Gastrocnemius medialis (tissue), 4 donors: ENCODE data around the gene SLC11A1. TPM values are rescaled to one million over a fixed set of nuclear protein-coding genes. Genes with fewer than 3 reads are reported as not detected.

Experiments
- ATAC-seq, 2 donors: fragments of 150-250 bp; one replicate each; pipeline ENCODE4 v1.9.1; 2016
- DNase-seq, 2 donors: peaks; one replicate each; pipeline ENCODE4 v3.0.0-alpha.2; 2019
- H3K27ac ChIP-seq, 4 donors: fragments of 200-600 bp; sonication (generic); 1 replicate in 1 of 4; 2 replicates in 3 of 4; pipeline ENCODE4 v1.5.1; 2016 to 2018; ENCODE audit warnings: mild to moderate bottlenecking in 2 of 4, moderate library complexity in 1 of 4
- H3K27me3 ChIP-seq, 3 donors: fragments of 200-600 bp; sonication (generic) in 2 of 3; 1 replicate in 1 of 3; 2 replicates in 2 of 3; pipeline versions ENCODE4 v1.5.1 to v1.6.0; 2016 to 2019; ENCODE audit warnings: mild to moderate bottlenecking in 1 of 3, moderate library complexity in 1 of 3
- H3K36me3 ChIP-seq, 2 donors: fragments of 200-600 bp; sonication (generic) in 1 of 2; one replicate each; pipeline ENCODE4 v1.5.1; 2017 to 2018
- H3K4me1 ChIP-seq, 2 donors: fragments of 200-600 bp; sonication (generic) in 1 of 2; one replicate each; pipeline ENCODE4 v1.5.1; 2016 to 2017; ENCODE audit warnings: mild to moderate bottlenecking in 2 of 2
- H3K4me3 ChIP-seq, 4 donors: fragments of 200-600 bp; sonication (generic) in 3 of 4; 1 replicate in 1 of 4; 2 replicates in 3 of 4; pipeline ENCODE4 v1.5.1; 2016 to 2019; ENCODE audit warnings: mild to moderate bottlenecking in 2 of 4
- H3K9me3 ChIP-seq, 3 donors: fragments of 200-600 bp; sonication (generic) in 2 of 3; 1 replicate in 1 of 3; 2 replicates in 2 of 3; pipeline ENCODE4 v1.5.1; 2016 to 2019
- POLR2A ChIP-seq, 2 donors: fragments of 450-650 bp; IDR thresholded peaks; one replicate each; pipeline ENCODE4 v1.6.1; 2017; ENCODE audit warnings: antibody characterized with exemption in 2 of 2, mild to moderate bottlenecking in 2 of 2, moderate library complexity in 2 of 2
- in situ Hi-C, 4 donors: fragments of 200-750 bp; cut with MboI; loops; one replicate each; pipeline versions ENCODE4 v1.15.0 to v1.8.0; 2017; ENCODE audit warnings: low sequenced_read_pairs in 4 of 4
- intact Hi-C: fragments of 100-400 bp; cut with DNase I; formaldehyde crosslinking; loops from one replicate; pipeline ENCODE4 v1.15.1; 2023; ENCODE audit warnings: low total_unique reads
- total RNA-seq, 4 donors: library from RNA; depleted of rRNA; stranded (reverse); fragments of >200 nt; gene quantifications; one replicate each; pipeline versions ENCODE4 v1.1.0 to v1.2.3, GENCODE V29; 2016
- TF ChIP-seq, protein P1 (sequence below), 5 experiments: fragments of 450-650 bp in 3 of 5; fragments of 200-600 bp in 2 of 5; sonication (generic) in 2 of 5; IDR thresholded peaks in 4 of 5; conservative IDR thresholded peaks in 1 of 5; 1 replicate in 4 of 5; 2 replicates in 1 of 5; pipeline ENCODE4 v1.5.1; 2016 to 2019; ENCODE audit warnings: antibody characterized with exemption in 5 of 5, mild to moderate bottlenecking in 3 of 5, moderate library complexity in 3 of 5

Gene SLC11A1
- total RNA-seq, 4 donors from 2014 or later: 1.1 to 6.3 (median 4.5) TPM

GRCh38 chr2:218423584-218423983 is 41.5 kb downstream of the SLC11A1 start:
- in situ Hi-C loops: loop anchor here (25.0 kb wide), 2 partner anchors 239 to 264 kb away; partner anchors contain the start of genes BCS1L (in 2 of the 4), RNF25 (in 2 of the 4), STK36 (in 2 of the 4) and ZNF142 (in 2 of the 4)
- ATAC-seq: no peak
- intact Hi-C loops: no loop called here

GRCh38 chr2:218425531-218425930 is 43.5 kb downstream of the SLC11A1 start:
- in situ Hi-C loops (no loop called here), intact Hi-C loops (no loop called here)
- Histone ChIP-seq H3K36me3 (no peaks in the 10 kb centered on the region), H3K4me1 (no peaks in the 10 kb centered on the region), H3K9me3 (no peaks in the 10 kb centered on the region), H3K4me3 (no peak overlapping the region), H3K27ac (no peak overlapping the region), H3K27me3 (no peaks in the 10 kb centered on the region)
- DNase-seq (no peak), ATAC-seq (no peak)
- no peak for TF ChIP-seq POLR2A (IDR thresholded peaks at IDR 0.05)
- TF ChIP-seq, protein P1, sequence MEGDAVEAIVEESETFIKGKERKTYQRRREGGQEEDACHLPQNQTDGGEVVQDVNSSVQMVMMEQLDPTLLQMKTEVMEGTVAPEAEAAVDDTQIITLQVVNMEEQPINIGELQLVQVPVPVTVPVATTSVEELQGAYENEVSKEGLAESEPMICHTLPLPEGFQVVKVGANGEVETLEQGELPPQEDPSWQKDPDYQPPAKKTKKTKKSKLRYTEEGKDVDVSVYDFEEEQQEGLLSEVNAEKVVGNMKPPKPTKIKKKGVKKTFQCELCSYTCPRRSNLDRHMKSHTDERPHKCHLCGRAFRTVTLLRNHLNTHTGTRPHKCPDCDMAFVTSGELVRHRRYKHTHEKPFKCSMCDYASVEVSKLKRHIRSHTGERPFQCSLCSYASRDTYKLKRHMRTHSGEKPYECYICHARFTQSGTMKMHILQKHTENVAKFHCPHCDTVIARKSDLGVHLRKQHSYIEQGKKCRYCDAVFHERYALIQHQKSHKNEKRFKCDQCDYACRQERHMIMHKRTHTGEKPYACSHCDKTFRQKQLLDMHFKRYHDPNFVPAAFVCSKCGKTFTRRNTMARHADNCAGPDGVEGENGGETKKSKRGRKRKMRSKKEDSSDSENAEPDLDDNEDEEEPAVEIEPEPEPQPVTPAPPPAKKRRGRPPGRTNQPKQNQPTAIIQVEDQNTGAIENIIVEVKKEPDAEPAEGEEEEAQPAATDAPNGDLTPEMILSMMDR (IDR thresholded peaks at IDR 0.05 in 4 of 5, conservative IDR thresholded peaks at IDR 0.05 in 1 of 5): no peak

More at GRCh38 chr2:218423584-218423983, 41.5 kb downstream of the SLC11A1 start:
- DNase-seq: no peak
- Histone ChIP-seq H3K9me3 (no peaks in the 10 kb centered on the region), H3K27me3 (no peaks in the 10 kb centered on the region), H3K36me3 (no peaks in the 10 kb centered on the region), H3K27ac (no peak overlapping the region), H3K4me1 (no peaks in the 10 kb centered on the region), H3K4me3 (no peak overlapping the region)
- TF ChIP-seq, protein P1 (IDR thresholded peaks at IDR 0.05 in 4 of 5, conservative IDR thresholded peaks at IDR 0.05 in 1 of 5): no peak
- no peak for TF ChIP-seq POLR2A (IDR thresholded peaks at IDR 0.05)

- ATAC-seq: no peak
- H3K9me3 ChIP-seq: no peaks in the 10 kb centered on the region
- DNase-seq: no peak
- in situ Hi-C loops: no loop called here
- no peaks in the 10 kb centered on the region for H3K27me3 ChIP-seq
- TF ChIP-seq POLR2A (IDR thresholded peaks at IDR 0.05): no peak
- TF ChIP-seq, protein P1 (IDR thresholded peaks at IDR 0.05 in 4 of 5, conservative IDR thresholded peaks at IDR 0.05 in 1 of 5): no peak
- no peak overlapping the region for H3K4me3 ChIP-seq
- no peak overlapping the region for H3K27ac ChIP-seq
- intact Hi-C loops: no loop called here
- H3K36me3 ChIP-seq: no peaks in the 10 kb centered on the region
- no peaks in the 10 kb centered on the region for H3K4me1 ChIP-seq
Measured at GRCh38 chr2:218427741-218428140, 45.7 kb downstream of the SLC11A1 start.

DNA sequence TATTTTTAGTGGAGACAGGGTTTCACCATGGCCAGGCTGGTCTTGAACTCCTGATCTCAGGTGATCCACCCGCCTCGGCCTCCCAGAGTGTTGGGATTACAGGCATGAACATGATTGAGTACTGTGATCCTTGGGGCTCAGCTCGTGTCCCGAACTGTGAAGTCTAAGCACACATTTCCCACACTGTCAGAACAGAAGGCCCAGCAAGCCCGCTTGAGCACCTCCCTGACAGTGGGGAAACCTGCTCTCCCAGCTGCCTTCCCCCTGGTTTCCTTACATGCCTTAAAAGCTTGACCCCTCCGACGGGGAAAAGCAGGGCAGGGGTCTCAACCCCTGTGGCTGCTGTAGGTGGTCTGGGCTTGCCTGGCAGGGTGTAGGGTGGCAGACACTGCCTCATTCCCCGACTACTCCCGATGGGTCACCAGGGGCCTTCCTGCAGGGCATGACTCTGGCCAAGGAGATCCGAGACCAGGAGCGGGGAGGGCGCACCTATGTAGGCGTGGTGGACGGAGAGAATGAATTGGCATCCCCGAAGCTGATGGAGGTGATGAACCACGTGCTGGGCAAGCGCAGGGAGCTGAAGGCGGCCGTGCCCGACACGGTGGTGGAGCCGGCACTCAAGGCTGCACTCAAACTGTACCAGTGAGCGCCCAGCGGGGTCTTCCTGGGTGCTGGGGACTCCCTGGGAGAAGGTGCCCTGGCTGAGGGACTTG is 46.9 kb downstream of the SLC11A1 start:
- in situ Hi-C loops: no loop called here

More for the DNA sequence above, 46.9 kb downstream of the SLC11A1 start:
- intact Hi-C loops: no loop called here
- Histone ChIP-seq H3K9me3 (no peaks in the 10 kb centered on the region), H3K36me3 (no peaks in the 10 kb centered on the region), H3K27ac (no peak overlapping the region), H3K4me3 (no peak overlapping the region), H3K27me3 (no peaks in the 10 kb centered on the region), H3K4me1 (no peaks in the 10 kb centered on the region)
- TF ChIP-seq, protein P1 (IDR thresholded peaks at IDR 0.05 in 4 of 5, conservative IDR thresholded peaks at IDR 0.05 in 1 of 5): no peak
- TF ChIP-seq POLR2A (IDR thresholded peaks at IDR 0.05): no peak
- ATAC-seq (no peak), DNase-seq (no peak)
